GM21528 (cell line): Measurements from ENCODE around the gene CAV2.

Experiments
- ATAC-seq: cut with Tn5 transposase; IDR thresholded peaks from one replicate; pipeline ENCODE4 v1.9.1; 2021; ENCODE audit warnings: mild to moderate bottlenecking, moderate library complexity; ENCODE audit not compliant: unreplicated experiment, low FRiP score

The CAV2 gene

DNA sequence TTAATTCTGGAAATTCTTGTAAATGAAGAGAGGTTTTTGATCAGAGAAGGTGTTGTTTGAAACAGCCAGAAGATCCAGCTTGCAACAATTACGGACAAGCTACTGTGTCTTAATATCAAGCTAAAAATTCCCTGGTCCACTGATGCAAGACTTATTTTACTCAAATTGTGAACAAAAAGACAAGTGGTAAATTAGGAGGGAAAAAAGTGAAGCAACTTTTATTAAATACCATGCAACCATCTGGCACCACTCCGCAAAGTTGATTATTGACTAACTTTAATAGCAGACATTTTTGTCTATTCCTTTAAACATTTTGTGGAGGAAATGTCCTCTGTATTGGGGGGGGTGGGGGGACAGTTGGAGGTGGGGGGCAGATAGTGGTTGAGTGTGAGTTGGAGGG, 5.1 kb upstream of the CAV2 start:
- ATAC-seq = no peak

GRCh38 chr7:116495736-116496135, 3.8 kb upstream of the CAV2 start:
- no peak for ATAC-seq

- no peak for ATAC-seq
Observed at GRCh38 chr7:116496653-116497052, 2.9 kb upstream of the CAV2 start.

GRCh38 chr7:116497708-116498107, 1.8 kb upstream of the CAV2 start:
- no peak for ATAC-seq

GRCh38 chr7:116500078-116500853, 728 bp downstream of the CAV2 start:
- ATAC-seq = peak; percentile 61

GRCh38 chr7:116501425-116502167, 2.1 kb downstream of the CAV2 start:
- ATAC-seq = no peak

DNA sequence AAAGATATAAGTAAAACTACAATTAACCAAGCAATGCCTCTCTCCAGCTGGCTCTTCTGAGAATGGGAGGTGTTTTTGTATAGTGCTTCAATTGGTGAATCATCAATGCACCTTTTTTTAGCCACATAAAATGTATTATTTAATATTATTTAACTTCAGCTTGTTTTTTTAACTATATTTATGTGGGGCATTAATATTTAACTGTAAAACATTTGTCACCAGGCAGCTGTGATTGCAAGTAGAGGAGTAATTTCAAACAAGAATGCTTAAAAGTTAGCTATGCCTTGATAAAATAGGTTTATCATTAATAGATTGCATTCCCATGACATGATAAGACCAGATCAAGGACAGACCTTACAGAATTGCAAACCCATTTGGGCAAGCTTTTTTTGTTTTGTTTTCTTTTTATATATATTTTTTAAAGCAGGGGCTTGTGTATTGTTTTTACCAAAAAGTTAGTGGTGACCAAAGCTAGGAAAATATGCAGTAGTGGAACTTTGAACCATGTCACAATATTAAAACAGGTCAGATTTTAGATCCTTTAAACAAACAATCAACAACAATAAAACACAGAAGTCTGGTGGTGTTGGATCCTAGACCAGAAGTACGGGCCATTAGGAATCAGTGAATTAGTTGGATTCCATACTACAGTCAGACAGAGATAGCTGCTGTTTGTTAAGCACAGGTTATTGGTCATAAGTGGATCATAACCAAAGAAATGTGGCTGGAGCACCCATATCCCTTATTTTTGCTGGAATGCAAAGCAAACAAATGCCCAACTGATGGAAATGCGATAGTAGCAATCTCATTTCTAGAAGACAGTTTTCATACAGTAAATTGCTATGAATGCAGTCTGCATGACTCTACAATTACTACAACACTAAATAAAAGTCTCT, 2.9 kb downstream of the CAV2 start:
- ATAC-seq = no peak

DNA sequence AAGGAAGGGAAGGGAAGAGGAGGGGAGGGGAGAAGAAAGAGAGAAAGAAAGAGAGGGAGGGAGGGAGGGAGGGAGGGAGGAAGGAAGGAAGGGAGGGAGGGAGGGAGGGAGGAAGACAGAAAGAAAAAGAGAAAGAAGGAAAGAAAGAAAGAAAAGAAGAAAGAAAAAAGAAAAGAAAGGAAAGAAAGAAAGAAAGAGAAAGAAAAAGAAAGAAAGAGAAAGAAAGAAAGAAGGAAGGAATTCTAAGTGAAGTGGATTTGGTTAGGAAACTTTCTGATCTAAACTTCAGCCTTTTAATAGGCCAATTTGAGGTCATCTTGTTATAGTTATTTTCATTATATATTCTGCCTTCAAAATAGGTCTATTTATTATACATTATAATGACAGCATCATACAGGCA, 4.3 kb downstream of the CAV2 start:
- ATAC-seq = no peak

DNA sequence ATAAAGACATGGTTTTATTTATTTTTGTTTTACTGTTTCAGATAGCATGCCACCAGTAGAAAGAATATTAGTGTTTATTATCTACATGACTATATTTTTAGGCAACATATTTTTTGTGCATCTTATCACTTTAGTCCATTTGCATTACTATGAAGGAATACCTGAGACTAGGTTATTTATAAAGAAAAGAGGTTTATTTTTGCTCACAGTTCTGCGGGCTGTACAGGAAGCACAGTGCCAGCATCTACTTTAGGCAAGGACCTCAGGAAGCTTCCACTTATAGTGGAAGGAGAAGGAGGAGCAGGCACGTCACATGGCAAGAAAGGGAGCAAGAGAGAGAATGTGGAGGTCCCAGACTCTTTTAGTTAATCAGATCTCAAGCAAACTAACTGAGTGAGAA, 5.7 kb downstream of the CAV2 start:
- ATAC-seq = no peak

GRCh38 chr7:116505823-116506222, 6.3 kb downstream of the CAV2 start:
- ATAC-seq = no peak

GRCh38 chr7:116509982-116510579, 10.5 kb downstream of the CAV2 start:
- ATAC-seq = no peak

- no peak for ATAC-seq
Observed at GRCh38 chr7:116510795-116511194, 11.3 kb downstream of the CAV2 start.

- ATAC-seq = peak; percentile 99
Observed at GRCh38 chr7:116511552-116512519, 12.3 kb downstream of the CAV2 start.

GRCh38 chr7:116512520-116513188, 13.1 kb downstream of the CAV2 start:
- no peak for ATAC-seq

GRCh38 chr7:116515584-116515983, 16.0 kb downstream of the CAV2 start:
- ATAC-seq = no peak

- ATAC-seq = no peak
Observed at GRCh38 chr7:116516324-116516723, 16.8 kb downstream of the CAV2 start.

- no peak for ATAC-seq
Observed at GRCh38 chr7:116517626-116518025, 18.1 kb downstream of the CAV2 start.

GRCh38 chr7:116518961-116519360, 19.4 kb downstream of the CAV2 start:
- no peak for ATAC-seq
